ENCODE measurements around the gene NFIX. TPM values are rescaled to one million over a fixed set of nuclear protein-coding genes. Genes with fewer than 3 reads are reported as not detected.

The NFIX gene
- total and polyA plus RNA-seq, 9 of the 15 experiments (the other 6 are each of a cell fraction or from before 2014, with no cell fraction given) = 0.28 to 26.8 (median 5.4) TPM

DNA sequence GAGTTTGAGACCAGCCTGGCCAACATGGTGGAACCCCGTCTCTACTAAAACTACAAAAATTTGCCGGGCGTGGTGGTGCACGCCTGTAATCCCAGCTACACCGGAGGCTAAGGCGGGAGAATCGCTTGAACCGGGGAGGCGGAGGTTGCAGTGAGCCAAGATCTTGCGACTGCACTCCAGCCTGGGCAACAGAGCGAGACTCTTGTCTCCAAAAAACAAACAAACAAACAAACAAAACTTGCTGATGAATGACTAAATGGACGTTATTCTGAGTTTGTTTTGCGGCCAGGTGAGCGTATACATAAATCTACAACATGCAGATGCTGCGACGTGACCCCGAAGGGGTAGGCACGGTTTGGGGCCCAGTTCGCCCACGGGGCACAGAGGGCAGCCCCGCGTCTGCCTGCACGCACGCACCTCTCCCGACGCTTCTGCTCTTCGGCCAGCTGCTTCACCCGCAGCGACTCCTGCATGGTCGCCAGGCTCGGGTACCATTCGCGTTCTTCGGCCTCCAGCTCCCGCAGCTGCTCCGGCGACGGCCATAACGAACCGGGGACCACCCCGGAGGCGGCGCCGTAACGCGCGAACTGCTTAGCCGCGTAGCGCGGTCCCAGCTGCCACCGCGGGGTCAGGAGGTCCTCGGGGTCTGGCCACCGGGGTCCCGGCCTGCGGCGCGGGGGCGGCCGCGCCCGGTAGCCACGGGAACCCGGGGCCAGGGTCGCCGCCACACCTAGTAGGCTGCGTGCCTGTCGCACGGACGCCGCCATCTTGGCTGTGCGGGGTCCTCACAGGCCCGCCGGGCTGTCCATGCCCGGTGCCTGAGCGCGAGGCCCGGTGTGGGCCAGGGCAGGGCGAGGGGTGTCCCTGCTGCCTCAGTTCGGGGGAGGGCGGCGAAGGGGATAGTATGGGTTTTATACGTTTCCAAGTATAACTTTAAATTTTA lies 38.6 kb upstream of the NFIX start, which contains the start of gene GADD45GIP1 (continued):
- TF ChIP-seq ETV5 (CRISPR knock-in tag; IDR thresholded peaks at IDR 0.05; ENCODE audit: low read depth) (no peak; the same call in 1 of the 2 replicates), NR4A1 (CRISPR knock-in tag; IDR thresholded peaks at IDR 0.05) (no peak), NR4A1 (tag; IDR thresholded peaks at IDR 0.05) (peak; percentile 67; the same call in 1 of the 2 replicates), POLR2AphosphoS5 (IDR thresholded peaks at IDR 0.05; ENCODE audit: control insufficient read depth, insufficient read depth, low read depth, low read length) (peak; percentile 84; the same call in 1 of the 2 replicates), RBM34 (IDR thresholded peaks at IDR 0.05; ENCODE audit: borderline replicate concordance, insufficient read depth, low read length) (no peak), TFAM (CRISPR knock-in tag; conservative IDR thresholded peaks at IDR 0.05) (no peak), ZFP1 (CRISPR knock-in tag; IDR thresholded peaks at IDR 0.05) (no peak), SLC30A9 (CRISPR knock-in tag; IDR thresholded peaks at IDR 0.05) (no peak), TAF15 (IDR thresholded peaks at IDR 0.05; ENCODE audit: low read depth, low read length) (no peak), ZBTB8A (IDR thresholded peaks at IDR 0.05; ENCODE audit: partially characterized antibody) (no peak), CBX8 (IDR thresholded peaks at IDR 0.05; ENCODE audit: borderline replicate concordance, extremely low read depth, low read depth, low read length, poor library complexity, severe bottlenecking) (no peak), KAT7 (CRISPR knock-in tag; IDR thresholded peaks at IDR 0.05; ENCODE audit: borderline replicate concordance) (peak; percentile 87), YBX1 (IDR thresholded peaks at IDR 0.05) (no peak), POLR2G (IDR thresholded peaks at IDR 0.05; ENCODE audit: low read depth, low read length) (peak; percentile 99), BRF1 (IDR thresholded peaks at IDR 0.05; ENCODE audit: borderline replicate concordance, extremely low read depth, insufficient read length) (no peak), RBM22 (IDR thresholded peaks at IDR 0.05; ENCODE audit: low read depth, low read length, poor library complexity, severe bottlenecking) (peak; percentile 79), PHB2 (IDR thresholded peaks at IDR 0.05; ENCODE audit: low read depth) (no peak), U2AF1 (optimal IDR thresholded peaks at IDR 0.05; ENCODE audit: low read depth, low read length) (peak; percentile 72), ZNF197 (CRISPR knock-in tag; IDR thresholded peaks at IDR 0.05; ENCODE audit: low read depth) (no peak), SNIP1 (IDR thresholded peaks at IDR 0.05; ENCODE audit: low read depth) (no peak)
- TF ChIP-seq, protein P1, sequence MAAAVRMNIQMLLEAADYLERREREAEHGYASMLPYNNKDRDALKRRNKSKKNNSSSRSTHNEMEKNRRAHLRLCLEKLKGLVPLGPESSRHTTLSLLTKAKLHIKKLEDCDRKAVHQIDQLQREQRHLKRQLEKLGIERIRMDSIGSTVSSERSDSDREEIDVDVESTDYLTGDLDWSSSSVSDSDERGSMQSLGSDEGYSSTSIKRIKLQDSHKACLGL (CRISPR knock-in tag; IDR thresholded peaks at IDR 0.05; ENCODE audit: borderline replicate concordance, poor library complexity, severe bottlenecking) = peak; percentile 96
- TF ChIP-seq, protein P2, sequence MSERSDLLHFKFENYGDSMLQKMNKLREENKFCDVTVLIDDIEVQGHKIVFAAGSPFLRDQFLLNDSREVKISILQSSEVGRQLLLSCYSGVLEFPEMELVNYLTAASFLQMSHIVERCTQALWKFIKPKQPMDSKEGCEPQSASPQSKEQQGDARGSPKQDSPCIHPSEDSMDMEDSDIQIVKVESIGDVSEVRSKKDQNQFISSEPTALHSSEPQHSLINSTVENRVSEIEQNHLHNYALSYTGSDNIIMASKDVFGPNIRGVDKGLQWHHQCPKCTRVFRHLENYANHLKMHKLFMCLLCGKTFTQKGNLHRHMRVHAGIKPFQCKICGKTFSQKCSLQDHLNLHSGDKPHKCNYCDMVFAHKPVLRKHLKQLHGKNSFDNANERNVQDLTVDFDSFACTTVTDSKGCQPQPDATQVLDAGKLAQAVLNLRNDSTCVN (CRISPR knock-in tag; IDR thresholded peaks at IDR 0.05) = no peak
